ENCODE results near the gene EPAS1.

EPAS1 gene

DNA sequence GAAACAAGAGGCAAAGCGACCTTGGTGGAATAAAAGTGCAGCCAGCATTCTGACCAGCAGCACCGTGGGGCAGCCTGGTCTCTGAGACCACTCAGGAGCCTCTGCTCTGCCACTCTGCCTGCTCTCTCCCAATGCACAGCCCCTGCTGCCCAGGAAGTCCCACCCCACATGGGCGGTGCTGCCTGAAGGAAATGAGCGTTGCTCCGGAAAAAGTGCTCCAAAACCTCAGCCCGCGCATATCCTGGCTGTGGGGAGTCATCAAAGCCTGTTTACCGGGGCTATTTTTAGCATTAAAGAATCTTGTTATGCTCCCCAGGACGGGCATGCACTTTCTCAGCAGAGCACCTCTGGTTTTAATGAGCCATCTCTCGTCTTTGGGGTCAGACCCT is 54.5 kb downstream of the EPAS1 start:
- no peak for DNase-seq
- no peaks in the 10 kb centered on the region for H3K27me3 ChIP-seq
- TF ChIP-seq, protein P1, sequence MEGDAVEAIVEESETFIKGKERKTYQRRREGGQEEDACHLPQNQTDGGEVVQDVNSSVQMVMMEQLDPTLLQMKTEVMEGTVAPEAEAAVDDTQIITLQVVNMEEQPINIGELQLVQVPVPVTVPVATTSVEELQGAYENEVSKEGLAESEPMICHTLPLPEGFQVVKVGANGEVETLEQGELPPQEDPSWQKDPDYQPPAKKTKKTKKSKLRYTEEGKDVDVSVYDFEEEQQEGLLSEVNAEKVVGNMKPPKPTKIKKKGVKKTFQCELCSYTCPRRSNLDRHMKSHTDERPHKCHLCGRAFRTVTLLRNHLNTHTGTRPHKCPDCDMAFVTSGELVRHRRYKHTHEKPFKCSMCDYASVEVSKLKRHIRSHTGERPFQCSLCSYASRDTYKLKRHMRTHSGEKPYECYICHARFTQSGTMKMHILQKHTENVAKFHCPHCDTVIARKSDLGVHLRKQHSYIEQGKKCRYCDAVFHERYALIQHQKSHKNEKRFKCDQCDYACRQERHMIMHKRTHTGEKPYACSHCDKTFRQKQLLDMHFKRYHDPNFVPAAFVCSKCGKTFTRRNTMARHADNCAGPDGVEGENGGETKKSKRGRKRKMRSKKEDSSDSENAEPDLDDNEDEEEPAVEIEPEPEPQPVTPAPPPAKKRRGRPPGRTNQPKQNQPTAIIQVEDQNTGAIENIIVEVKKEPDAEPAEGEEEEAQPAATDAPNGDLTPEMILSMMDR (IDR thresholded peaks at IDR 0.05; ENCODE audit: low read depth, low read length), result no peak
- no peak overlapping the region for H3K4me3 ChIP-seq (ENCODE audit: low read depth, low read length)
- H3K36me3 ChIP-seq, result no peaks in the 10 kb centered on the region
- peaks cover 8% of the 10 kb centered on the region; the same call in 1 of the 2 replicates for H3K4me1 ChIP-seq
- no peaks in the 10 kb centered on the region for H3K9me3 ChIP-seq

DNA sequence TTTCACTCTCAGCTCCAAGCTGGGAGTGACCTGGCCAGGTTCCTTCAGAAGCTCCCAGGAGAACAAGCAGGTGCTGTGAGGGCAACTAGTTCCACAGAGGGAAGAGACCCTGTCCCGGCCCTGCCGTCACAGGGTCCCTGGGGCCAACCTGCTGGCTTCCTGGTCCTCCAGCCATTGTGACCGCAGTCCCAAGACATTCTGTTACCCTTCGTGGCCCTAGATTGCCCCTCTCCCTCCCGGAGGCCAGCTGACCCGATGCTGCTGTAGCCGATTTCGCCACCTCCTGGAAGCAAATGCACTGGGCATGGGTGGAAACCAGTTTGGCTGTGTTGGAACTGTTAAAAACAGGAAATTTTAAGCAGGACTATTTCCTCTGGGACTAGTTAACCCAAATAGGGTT is 55.4 kb downstream of the EPAS1 start:
- no peak overlapping the region for H3K4me3 ChIP-seq (ENCODE audit: low read depth, low read length)
- no peaks in the 10 kb centered on the region for H3K36me3 ChIP-seq
- no peak for DNase-seq
- TF ChIP-seq, protein P1 (IDR thresholded peaks at IDR 0.05; ENCODE audit: low read depth, low read length), result no peak
- peaks cover 8% of the 10 kb centered on the region; the same call in 1 of the 2 replicates for H3K4me1 ChIP-seq
- H3K27me3 ChIP-seq, result no peaks in the 10 kb centered on the region
- H3K9me3 ChIP-seq, result no peaks in the 10 kb centered on the region

DNA sequence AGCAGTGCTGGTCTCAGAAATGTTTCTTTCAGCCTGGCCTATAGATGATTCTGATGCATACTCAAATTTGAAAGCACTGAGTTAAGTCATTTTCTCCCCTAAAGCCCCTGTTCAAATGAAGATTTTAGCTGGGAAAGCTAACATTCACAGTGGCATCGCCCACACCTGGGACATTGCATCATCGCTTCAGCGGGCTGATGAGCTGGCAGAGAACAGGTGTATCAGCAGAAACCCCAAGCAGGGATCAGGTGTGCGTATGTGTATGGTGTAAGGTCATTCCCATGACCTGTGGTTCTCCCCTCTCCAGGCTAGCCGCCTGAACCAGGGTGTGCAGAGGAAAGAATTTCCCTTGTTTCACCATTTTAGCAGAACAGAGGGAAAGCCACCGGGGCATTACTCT is 56.3 kb downstream of the EPAS1 start:
- TF ChIP-seq, protein P1 (IDR thresholded peaks at IDR 0.05; ENCODE audit: low read depth, low read length), result no peak
- Histone ChIP-seq H3K36me3 (no peaks in the 10 kb centered on the region), H3K9me3 (no peaks in the 10 kb centered on the region), H3K4me3 (ENCODE audit: low read depth, low read length) (no peak overlapping the region), H3K27me3 (no peaks in the 10 kb centered on the region), H3K4me1 (peaks cover 8% of the 10 kb centered on the region; the same call in 1 of the 2 replicates)
- DNase-seq, result no peak

DNA sequence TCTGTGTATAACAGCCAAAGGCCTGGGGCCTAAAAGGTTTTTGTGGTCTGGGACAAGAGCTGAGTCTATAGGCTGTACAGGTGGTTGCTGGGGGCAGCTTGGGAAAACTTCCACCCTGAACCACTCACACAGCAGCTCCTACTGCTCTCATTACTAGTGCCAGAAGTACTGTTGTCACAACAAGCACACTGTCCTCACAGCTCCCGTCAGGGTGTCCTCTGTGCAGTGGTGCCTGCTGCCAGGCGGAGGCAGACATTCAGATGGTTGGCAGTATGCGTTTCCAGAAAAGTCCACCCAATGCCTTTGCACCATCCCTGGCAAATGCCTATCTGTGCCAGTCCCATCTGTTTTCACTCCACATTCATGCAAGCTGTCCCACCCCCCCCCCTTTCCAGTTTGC is 58.5 kb downstream of the EPAS1 start:
- Histone ChIP-seq H3K4me3 (ENCODE audit: low read depth, low read length) (no peak overlapping the region), H3K36me3 (no peaks in the 10 kb centered on the region), H3K9me3 (no peaks in the 10 kb centered on the region), H3K27me3 (no peaks in the 10 kb centered on the region), H3K4me1 (peaks cover 4% of the 10 kb centered on the region; the same call in 1 of the 2 replicates)
- TF ChIP-seq, protein P1 (IDR thresholded peaks at IDR 0.05; ENCODE audit: low read depth, low read length), result no peak
- DNase-seq, result no peak

DNA sequence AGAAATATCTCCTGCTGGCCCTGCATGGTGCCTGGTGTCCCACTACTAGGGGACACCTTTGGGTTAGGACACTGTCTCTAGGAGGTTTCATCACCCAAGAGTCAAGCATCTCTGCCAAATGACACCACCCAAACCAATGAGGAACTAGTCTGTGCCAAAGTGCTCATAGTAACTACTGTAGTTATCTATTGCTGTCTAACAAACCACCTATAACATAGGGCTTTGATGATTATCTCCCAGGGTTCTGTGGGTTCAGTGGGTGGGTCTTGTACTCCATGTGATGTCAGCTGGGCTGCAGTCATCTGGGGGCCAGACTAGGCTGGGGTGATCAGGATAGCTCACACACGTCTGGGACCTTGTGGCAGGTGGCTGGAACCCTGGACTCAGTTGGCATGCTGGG is 59.8 kb downstream of the EPAS1 start:
- DNase-seq, result no peak
- Histone ChIP-seq H3K27me3 (no peaks in the 10 kb centered on the region), H3K36me3 (no peaks in the 10 kb centered on the region), H3K9me3 (no peaks in the 10 kb centered on the region), H3K4me1 (no peaks in the 10 kb centered on the region), H3K4me3 (ENCODE audit: low read depth, low read length) (no peak overlapping the region)
- TF ChIP-seq, protein P1 (IDR thresholded peaks at IDR 0.05; ENCODE audit: low read depth, low read length), result no peak

DNA sequence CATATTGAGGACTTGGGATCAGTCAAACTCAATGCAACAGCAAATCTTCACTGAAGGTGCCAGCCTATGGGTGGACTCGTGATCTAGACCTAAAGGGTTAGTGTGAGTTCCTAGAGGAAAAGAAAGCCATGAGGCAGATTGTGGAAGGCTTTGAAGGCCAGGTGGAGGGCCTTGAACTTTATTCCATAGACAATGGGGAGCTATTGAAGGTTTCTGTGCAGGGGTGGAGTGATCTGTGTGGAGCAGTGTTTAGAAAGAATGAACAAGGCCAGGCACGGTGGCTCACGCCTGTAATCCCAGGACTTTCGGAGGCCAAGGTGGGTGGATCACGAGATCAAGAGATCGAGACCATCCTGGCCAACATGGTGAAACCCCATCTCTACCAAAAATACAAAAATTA is 61.5 kb downstream of the EPAS1 start:
- Histone ChIP-seq H3K4me1 (no peaks in the 10 kb centered on the region; the same call in none of the 2 replicates), H3K9me3 (no peaks in the 10 kb centered on the region), H3K27me3 (no peaks in the 10 kb centered on the region), H3K36me3 (no peaks in the 10 kb centered on the region), H3K4me3 (ENCODE audit: low read depth, low read length) (no peak overlapping the region)
- DNase-seq, result no peak
- TF ChIP-seq, protein P1 (IDR thresholded peaks at IDR 0.05; ENCODE audit: low read depth, low read length), result no peak
